ENCODE measurements around the gene PPP6R3.

Gene PPP6R3

GRCh38 chr11:68497761-68498160 is 37.2 kb downstream of the PPP6R3 start:
- no peak for DNase-seq

DNA sequence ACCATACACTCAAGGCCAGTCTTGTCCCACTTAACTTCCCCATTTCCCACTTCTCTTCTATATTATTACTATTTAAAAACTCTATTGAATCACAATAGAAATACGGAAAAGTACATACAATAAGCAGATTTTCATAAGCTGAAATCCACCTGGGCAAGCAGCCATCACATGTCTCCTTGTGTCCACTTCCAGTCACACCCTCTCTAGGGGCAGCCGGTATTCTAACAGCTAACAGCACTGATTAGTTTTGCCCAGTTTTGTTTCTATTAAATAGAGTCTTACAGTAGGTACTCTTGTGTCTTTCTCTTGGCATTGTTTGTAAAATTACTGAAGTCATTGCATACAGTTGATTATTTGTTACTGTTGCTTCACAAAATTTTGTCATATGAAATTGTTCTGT is 37.8 kb downstream of the PPP6R3 start:
- DNase-seq: no peak

- no peak for DNase-seq
Measured at GRCh38 chr11:68498903-68499883, 38.6 kb downstream of the PPP6R3 start.

DNA sequence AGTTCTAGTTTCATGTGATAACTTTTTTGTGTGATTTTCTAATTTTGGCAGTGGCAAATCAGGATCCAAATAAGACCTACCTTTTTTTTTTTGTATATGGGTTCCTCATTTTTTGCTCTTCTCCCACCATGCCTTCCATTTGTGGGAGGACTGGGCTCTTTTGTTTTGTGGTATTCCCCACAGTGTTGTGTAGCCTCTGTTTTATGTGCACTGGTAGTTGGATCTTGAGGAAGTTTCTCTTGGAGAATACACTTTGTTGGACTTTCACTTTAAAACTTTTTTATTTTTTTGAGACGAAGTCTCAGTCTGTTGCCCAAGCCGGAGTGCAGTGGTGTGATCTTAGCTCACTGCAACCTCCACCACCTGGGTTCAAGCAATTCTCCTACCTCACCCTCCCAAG is 39.7 kb downstream of the PPP6R3 start:
- DNase-seq: no peak

DNA sequence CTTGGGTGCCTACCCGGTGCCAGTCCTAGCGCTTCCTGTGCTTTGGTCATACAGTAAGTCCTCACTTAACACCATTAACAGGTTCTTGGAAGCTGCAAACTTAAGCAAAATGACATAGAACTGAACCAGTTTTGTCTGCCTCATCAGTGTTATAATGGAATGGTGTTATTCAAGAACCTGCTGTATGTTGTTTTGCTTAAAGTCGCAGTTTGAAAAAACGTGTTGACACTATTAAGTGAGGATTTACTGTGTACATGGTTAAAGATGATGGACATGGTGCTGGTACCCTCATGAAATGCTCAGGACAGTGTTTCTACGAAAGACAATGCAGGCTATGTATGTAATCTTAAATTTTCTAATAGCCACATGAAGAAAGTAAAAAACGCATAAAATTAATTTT is 41.3 kb downstream of the PPP6R3 start:
- DNase-seq: no peak

DNA sequence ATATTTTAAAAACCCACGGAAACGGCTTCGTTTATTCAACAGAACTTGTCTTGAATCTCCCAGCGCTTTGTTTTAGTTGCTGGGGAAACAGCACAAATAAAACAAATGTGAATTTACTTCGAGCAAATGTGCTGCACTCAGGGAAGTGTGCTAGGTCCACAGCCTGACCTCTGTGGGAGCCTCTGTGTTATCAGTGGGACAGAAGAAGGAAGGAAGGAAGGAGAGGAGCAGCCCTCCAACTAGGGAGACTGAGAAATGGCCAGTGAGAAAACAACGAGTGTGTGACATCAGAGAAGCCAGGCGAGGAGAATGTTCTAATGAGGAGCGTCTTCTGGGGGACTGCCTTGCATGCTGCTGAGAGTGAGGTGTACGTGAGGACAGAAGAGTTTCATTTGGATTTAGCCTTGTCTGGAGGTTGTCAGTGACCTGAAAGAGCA is 42.7 kb downstream of the PPP6R3 start:
- no peak for DNase-seq

- DNase-seq: no peak
Measured at GRCh38 chr11:68503792-68504191, 43.2 kb downstream of the PPP6R3 start.

- DNase-seq: no peak
Measured at GRCh38 chr11:68504432-68505066, 44.0 kb downstream of the PPP6R3 start.

GRCh38 chr11:68505596-68505995 is 45.0 kb downstream of the PPP6R3 start:
- no peak for DNase-seq

DNA sequence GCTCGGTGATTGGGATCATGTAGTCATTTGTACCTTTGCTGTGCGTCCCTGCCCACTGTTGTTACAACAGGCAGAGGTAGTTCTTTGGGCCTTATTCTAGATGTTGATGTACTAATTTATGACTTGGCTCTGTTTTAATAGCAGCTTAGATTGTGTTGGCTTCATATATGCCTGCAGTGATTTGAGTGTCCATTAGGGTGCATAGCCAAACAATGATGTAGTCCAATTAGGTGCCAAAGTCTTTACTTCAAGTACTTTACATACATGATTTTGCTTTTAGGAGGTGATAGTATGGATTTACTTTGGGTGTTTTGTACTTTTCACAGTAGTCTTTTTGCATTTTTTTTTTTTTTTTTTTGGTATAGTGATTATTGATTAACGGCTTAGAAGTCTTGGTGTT is 46.4 kb downstream of the PPP6R3 start:
- no peak for DNase-seq

DNA sequence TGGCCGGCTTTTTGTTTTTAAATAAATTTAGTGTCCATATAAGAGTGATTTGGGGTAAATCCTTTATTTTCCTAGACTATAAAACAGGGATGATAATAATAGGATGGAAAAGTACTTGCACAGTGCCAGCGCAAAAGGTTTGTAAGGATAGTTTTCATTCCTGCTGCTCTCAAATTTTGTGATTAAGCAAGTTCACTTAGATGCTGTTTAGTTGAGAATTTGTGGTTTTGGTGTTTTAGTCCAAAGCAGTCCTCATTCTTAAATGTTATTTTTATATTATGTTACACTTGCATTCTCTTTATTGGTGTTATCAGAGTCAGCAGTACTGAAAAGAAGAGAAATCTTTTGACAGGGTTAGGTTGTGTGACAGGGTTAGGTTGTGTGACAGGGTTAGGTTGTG is 47.9 kb downstream of the PPP6R3 start:
- no peak for DNase-seq

DNA sequence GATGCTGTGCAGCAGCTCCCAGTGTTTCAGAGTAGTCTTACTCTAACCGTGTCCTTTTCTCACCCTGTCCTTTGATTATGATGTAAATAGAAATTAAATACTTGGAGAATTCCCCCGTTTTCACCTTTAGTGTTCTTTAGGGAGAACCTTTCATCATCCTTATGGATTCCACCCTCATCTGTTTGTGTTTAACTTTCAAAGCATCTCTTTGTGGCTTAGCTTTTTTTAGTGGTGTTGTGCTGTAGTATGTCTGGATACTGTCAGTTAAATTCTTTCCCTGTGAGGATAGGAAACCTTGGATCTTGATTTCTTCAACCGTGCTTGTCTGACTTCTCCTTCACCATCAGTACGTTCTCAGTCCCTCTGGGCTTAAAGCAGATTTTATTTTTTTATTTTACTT is 48.5 kb downstream of the PPP6R3 start:
- no peak for DNase-seq

DNA sequence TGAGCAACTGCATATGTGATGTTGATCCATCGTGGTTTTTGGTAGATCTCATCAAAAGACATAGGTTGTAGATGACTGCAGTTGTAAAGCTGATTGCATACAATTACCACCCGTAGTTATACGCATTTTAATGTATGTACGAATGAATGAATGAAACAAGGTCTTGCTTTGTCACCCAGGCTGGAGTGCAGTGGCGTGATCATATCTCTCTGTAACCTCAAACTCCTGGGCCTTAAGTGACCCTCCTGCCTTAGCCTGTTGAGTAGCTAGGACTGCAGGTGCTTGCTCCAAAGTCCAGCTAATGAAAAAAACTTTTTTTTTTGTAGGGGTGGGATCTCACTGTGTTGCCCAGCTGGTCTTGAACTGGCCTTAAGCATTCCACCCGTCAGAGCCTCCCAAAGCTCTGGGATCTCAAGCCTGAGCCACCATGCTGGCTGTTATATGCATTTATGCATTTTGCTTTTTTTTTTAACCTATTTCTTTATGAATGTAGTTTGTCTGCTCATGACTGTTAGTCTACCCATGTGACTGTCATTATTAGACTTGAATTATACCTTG is 53.5 kb downstream of the PPP6R3 start:
- DNase-seq: no peak

- no peak for DNase-seq
Measured at GRCh38 chr11:68517121-68517741, 56.7 kb downstream of the PPP6R3 start.

GRCh38 chr11:68518191-68518590 is 57.6 kb downstream of the PPP6R3 start:
- DNase-seq: no peak

GRCh38 chr11:68521969-68522652 is 61.6 kb downstream of the PPP6R3 start:
- no peak for DNase-seq

- DNase-seq: no peak
Measured at GRCh38 chr11:68523033-68523432, 62.5 kb downstream of the PPP6R3 start.

DNA sequence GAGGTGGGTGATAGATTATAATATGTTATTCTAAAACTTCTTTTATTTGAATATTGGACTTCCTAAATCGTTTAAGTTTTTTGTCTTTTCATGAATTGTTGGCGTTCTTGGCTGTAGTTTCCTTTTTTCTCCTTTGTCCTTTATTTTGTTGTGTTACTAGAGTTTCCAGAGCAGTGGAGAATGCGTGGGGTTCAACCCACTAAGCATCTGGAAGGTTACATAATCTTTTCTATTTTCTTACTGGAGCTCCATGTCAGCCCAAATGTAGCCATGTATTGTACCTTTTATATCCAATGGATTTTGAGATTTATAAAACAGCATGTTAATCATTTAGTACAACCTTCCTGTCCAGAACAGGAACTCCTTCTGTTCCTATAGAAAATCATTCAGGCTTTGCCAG is 63.2 kb downstream of the PPP6R3 start:
- no peak for DNase-seq

DNA sequence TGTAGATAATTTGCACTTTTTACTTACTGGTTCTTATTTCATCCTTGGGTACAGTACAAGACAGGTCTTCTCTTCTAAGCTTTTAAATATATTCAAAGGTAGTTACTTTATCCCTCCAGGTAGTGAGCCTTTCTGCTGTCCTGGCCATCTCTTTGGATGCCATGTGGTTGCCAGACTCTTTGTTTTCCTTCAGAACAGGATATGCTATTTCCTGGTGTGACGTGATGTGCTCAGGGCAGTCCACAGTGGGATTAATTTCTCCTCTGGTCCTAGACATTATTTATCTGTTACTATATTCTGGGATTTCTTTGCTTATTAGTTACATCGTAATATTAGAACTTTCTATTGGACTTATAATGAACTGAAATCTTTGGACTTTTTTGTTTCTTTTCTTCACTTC is 63.7 kb downstream of the PPP6R3 start:
- DNase-seq: no peak

- DNase-seq: no peak
Measured at GRCh38 chr11:68524681-68525080, 64.1 kb downstream of the PPP6R3 start.

DNA sequence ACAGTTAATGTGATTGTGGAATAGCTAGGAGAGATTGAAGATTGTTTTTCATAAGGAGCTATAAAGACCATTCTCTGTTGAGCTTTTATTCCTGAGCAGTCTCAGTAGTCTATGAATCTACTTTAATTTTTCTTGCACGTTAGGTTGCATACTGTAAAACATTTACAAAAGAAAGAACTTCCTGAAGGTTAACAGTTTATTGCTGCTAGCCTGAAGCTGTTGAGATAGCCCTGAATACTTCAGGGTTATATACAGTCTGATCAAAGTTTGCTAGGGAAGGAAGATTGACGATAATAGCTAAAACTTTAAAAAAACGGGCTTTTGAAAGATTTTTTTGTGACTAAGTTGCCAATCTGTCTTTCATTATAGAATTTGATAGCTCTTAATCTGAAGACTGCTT is 64.8 kb downstream of the PPP6R3 start:
- no peak for DNase-seq

DNA sequence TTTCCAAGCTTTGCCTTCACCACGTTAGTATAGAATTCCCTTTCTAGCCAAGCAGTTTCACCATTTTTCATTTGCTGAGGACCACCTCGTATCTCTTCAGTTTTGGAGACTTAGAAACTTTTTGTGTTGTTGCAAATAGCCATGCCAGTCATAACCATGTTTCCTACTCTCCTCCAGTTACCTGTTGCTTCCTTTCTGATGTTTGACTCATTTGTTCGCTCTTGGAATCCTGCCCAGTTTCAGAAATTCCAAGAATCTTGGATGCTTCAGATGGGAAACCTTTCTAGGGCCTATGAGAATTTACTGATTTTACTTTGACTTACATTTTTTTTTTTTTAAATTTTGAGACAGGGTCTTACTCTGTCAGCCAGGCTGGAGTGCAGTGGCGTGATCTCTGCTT is 65.4 kb downstream of the PPP6R3 start:
- no peak for DNase-seq

DNA sequence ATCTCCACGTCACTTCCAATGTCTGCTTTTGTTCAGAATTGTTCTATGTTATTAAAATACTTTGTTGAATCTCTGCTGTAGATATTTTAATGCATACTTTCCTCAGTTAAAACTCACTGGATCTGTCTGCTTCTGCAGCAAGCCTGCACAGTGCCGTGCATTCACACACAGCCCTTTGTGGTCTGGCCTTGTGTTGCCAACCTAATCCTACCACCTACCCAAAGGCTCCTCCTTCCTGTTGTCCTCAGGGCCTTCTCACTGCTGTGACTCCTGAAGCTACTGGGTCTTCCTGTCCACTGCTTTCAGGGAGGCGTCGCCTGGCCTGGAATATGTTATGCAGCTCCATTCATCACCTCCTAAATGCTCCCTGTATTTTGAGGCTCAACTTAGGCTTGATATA is 67.0 kb downstream of the PPP6R3 start:
- no peak for DNase-seq

All from CD4-positive, alpha-beta T cell treated with Interleukin-17A for 1 hour (primary cell).